Urinary bladder (tissue), 4 donors: Measurements from ENCODE around the gene PLEKHM3. TPM values are rescaled to one million over a fixed set of nuclear protein-coding genes. Genes with fewer than 3 reads are reported as not detected.

ENCODE experiments used
- DNase-seq: peaks from one replicate; pipeline ENCODE4 v3.0.0-alpha.2; 2015; ENCODE audit errors: extremely low spot score
- H3K27ac ChIP-seq: one replicate; pipeline ENCODE4 v1.5.1; 2013; ENCODE audit warnings: low read depth, mild to moderate bottlenecking, moderate library complexity
- H3K36me3 ChIP-seq: one replicate; pipeline ENCODE4 v1.6.1; 2013; ENCODE audit warnings: mild to moderate bottlenecking, moderate library complexity; ENCODE audit not compliant: insufficient read depth
- H3K4me1 ChIP-seq: one replicate; pipeline ENCODE4 v1.6.1; 2013; ENCODE audit warnings: mild to moderate bottlenecking, moderate library complexity; ENCODE audit not compliant: insufficient read depth
- H3K4me3 ChIP-seq: one replicate; pipeline ENCODE4 v1.5.1; 2013; ENCODE audit warnings: low read depth, low read length
- WGBS: extraction: QIAGEN DNeasy Blood & Tissue Kit; methylation state at CpG from one replicate; pipeline ENCODE4 v1.1.7; 2013; 5-methylcytosine and 5-hydroxymethylcytosine counted together
- polyA plus RNA-seq: library from polyadenylated mRNA; stranded (reverse); fragments of 200-250 nt; gene quantifications from one replicate; pipeline ENCODE4 v1.2.3, GENCODE V29; 2013
- total RNA-seq: library from RNA; depleted of rRNA; stranded (reverse); fragments of >200 nt; gene quantifications from one replicate; pipeline ENCODE4 v1.2.3, GENCODE V29; 2014
- donor health status: healthy with polysubstance abuse.
- donor health status: healthy.

Gene PLEKHM3
- total and polyA plus RNA-seq, 2 donors: 5.7 to 30.1 TPM

DNA sequence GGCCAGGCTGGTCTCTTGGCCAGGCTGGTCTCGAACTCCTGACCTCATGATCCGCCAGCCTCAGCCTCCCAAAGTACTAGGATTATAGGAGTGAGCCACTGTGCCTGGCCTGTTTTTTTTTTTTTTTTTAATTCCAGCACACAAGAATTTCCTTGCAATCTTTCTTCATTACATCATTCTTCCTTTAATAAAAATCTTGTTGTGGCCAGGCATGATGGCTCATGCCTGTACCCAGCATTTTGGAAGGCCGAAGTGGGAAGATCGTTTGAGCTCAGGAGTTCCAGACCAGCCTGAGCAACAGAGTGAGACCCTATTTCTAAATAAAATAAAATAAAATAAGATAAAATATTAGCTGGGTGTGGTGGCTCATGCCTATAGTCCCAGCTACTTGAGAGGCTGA lies 21.4 kb upstream of the PLEKHM3 start:
- H3K4me3 ChIP-seq: no peak overlapping the region
- no peak overlapping the region for H3K27ac ChIP-seq
- DNase-seq: no peak
- no peaks in the 10 kb centered on the region for H3K36me3 ChIP-seq
- H3K4me1 ChIP-seq: no peaks in the 10 kb centered on the region
- 79% methylated on average over 4 of the region's 4 CpGs for WGBS

DNA sequence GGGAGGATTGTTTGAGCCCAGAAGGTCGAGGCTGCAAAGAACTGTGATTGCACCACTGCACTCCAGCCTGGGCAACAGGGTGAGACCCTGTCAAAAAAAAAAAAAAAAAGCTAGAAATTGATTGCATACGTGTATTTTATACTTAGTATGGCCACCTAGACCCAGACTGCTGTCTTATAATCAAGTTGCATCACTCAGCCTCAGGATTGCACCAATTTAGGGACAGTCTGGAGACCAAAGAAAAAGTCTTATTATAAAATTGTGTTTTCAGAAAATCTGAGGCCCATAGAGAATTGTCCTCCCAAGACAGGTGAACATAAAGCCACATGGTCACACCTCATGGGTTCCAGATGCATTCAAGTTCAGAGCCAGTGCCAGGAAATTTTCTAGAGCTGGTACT lies 17.1 kb upstream of the PLEKHM3 start:
- H3K27ac ChIP-seq: no peak overlapping the region
- no peak for DNase-seq
- no peaks in the 10 kb centered on the region for H3K4me1 ChIP-seq
- H3K36me3 ChIP-seq: no peaks in the 10 kb centered on the region
- 92% methylated on average over 2 of the region's 2 CpGs for WGBS
- H3K4me3 ChIP-seq: no peak overlapping the region

- 70% methylated on average over 3 of the region's 3 CpGs for WGBS
Measured at GRCh38 chr2:208042041-208042440, 16.7 kb upstream of the PLEKHM3 start.

DNA sequence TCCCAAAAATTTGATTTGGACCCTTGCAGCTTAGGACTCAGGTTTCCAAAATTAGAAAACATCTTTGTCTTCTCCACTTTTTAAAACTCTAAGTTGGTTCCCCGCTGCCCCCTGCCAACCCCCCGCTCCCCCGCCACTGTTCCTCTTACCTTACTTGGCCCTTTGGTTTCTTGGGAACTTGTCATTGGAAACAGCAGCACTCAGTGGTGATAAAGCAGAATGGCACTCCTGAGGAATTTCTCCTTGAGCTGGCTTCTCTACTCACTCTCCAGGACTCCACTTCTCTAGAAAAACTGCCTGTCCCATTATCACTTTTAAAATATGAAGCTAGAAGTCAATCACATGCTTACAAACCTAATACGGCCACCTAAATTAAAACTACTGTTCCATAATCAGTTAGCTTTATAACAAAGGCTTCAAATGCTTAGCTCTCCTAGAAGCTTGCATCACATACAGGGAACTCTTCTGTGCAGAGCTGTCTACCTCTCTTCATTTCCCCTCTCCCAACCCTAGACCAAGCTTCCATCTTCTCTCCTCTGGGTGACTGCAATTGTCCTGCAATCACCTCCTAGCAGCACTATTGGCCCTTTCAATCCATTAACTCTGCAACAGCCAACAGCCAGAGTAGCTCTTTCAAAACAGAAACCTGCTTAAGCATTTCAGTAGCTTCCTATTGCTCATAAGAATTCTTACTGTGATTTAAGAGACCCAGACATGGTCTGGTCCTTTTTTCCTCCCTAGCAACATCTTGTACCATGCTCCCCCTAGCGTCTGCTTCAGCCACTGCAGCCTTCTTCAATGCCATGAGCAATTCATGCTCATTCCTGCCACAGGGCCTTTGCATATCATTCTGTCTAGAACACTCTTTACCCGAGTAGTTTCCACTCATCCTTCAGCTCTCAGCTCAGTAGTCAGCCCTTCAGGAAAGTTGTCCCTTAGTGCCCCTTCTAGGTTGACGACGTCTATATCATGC lies 15.2 kb upstream of the PLEKHM3 start:
- H3K4me3 ChIP-seq: no peak overlapping the region
- H3K4me1 ChIP-seq: no peaks in the 10 kb centered on the region
- H3K36me3 ChIP-seq: no peaks in the 10 kb centered on the region
- no peak for DNase-seq
- H3K27ac ChIP-seq: no peak overlapping the region
- 37% methylated on average over 8 of the region's 8 CpGs for WGBS

More at GRCh38 chr2:208042041-208042440, 16.7 kb upstream of the PLEKHM3 start:
- no peak overlapping the region for H3K4me3 ChIP-seq
- no peaks in the 10 kb centered on the region for H3K36me3 ChIP-seq
- no peak for DNase-seq
- H3K27ac ChIP-seq: no peak overlapping the region
- no peaks in the 10 kb centered on the region for H3K4me1 ChIP-seq

- H3K4me3 ChIP-seq: no peak overlapping the region
- no peak overlapping the region for H3K27ac ChIP-seq
- 69% methylated on average over 12 of the region's 12 CpGs for WGBS
- no peaks in the 10 kb centered on the region for H3K36me3 ChIP-seq
- no peak for DNase-seq
- H3K4me1 ChIP-seq: no peaks in the 10 kb centered on the region
Measured at GRCh38 chr2:208039376-208040110, 14.2 kb upstream of the PLEKHM3 start.

DNA sequence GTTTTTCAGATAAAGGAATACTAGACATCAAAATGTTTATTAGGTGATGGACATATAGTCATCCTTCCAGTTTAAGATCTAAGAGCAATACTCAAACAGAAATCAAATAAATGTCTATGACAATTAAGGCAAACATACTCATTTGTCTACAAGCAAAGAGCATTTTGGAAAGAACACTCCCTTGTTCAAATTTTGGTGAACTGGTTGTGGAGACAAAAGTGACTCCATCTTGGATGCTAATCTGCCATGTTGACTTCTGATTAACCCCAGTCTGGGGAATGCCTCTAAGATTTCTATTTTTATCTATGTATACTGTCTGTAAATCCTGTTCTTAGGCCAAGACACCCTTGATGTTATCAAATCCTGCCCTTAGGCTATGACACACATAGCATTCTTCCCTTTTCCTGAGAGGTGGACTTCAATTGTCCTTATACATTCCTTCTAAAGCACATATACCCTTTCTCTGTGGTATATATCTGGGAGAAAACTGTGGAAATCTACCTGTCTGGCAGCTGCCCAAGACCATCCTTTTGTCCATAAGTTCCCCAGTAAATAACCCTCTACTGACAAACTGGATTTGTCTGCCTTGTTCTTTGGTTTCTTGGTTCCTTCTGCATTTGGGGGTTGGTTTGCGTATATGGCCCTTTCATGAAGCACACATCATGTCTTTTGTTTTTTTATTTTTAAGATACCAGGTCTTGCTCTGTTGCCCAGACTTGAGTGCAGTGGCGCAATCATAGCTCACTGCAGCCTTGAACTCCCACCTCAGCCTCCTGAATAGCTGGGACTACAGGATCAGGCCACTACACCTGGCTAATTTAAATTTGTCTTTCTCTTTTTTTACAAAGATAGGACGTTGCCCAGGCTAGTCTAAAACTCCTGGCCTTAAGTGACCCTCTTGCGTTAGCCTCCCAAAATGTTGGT lies 12.5 kb upstream of the PLEKHM3 start:
- Histone ChIP-seq H3K27ac (no peak overlapping the region), H3K4me3 (no peak overlapping the region), H3K4me1 (no peaks in the 10 kb centered on the region), H3K36me3 (no peaks in the 10 kb centered on the region)
- no peak for DNase-seq
- 80% methylated on average over 4 of the region's 4 CpGs for WGBS

- no peaks in the 10 kb centered on the region for H3K36me3 ChIP-seq
- 49% methylated on average over 4 of the region's 4 CpGs for WGBS
- H3K4me3 ChIP-seq: no peak overlapping the region
- no peak for DNase-seq
- no peaks in the 10 kb centered on the region for H3K4me1 ChIP-seq
- no peak overlapping the region for H3K27ac ChIP-seq
Measured at GRCh38 chr2:208036357-208036756, 11.0 kb upstream of the PLEKHM3 start.

GRCh38 chr2:208034503-208035140 lies 9.3 kb upstream of the PLEKHM3 start:
- whole genome bisulfite sequencing: 87% methylated on average over 4 of the region's 4 CpGs
- H3K36me3 ChIP-seq: no peaks in the 10 kb centered on the region
- DNase-seq: no peak
- no peak overlapping the region for H3K27ac ChIP-seq
- H3K4me1 ChIP-seq: no peaks in the 10 kb centered on the region
- H3K4me3 ChIP-seq: no peak overlapping the region

DNA sequence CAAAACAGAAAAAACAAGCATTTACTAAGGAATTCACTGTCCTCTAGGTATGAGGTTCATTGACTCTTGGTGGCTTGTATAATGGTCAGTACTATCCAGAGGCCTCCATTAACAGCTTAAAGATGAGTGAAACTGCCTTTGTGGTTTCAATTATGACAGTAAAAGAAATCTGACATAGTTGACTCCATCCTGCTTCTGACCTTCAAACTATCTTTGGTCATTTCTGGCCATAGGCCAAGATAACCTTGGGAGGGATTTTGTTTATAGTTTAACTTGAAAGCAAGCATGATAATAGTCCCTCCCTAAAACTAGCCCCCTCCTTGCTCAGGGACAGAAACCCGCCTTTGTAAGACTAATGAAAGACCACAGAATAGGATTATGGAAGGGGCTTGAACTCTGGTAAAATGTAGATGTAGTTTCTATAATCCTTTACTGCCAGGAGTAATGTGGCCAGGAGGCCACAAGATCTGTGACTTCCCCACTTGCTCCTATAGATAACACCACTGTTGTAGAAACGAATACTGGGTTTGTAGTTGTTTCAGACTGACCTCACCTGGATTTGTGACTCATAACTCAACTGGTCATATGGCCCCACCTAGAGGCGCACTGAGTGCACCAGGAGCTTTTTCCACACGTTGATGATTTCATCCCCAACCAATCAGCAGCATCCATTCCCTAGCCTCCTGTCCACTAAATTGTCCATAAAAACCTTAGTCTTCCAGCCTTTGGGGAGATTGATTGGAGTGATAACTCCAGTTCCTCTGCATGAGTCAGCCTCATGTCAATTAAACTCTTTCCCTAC lies 8.6 kb upstream of the PLEKHM3 start:
- H3K36me3 ChIP-seq: no peaks in the 10 kb centered on the region
- H3K4me3 ChIP-seq: no peak overlapping the region
- no peak overlapping the region for H3K27ac ChIP-seq
- WGBS: 55% methylated on average over 4 of the region's 4 CpGs
- no peak for DNase-seq
- H3K4me1 ChIP-seq: no peaks in the 10 kb centered on the region

GRCh38 chr2:208031608-208032019 lies 6.3 kb upstream of the PLEKHM3 start:
- WGBS: 55% methylated on average over 7 of the region's 7 CpGs
- no peaks in the 10 kb centered on the region for H3K4me1 ChIP-seq
- H3K36me3 ChIP-seq: no peaks in the 10 kb centered on the region
- no peak overlapping the region for H3K27ac ChIP-seq
- DNase-seq: no peak
- H3K4me3 ChIP-seq: no peak overlapping the region

- peaks cover 3% of the 10 kb centered on the region for H3K36me3 ChIP-seq
- 53% methylated on average over 10 of the region's 10 CpGs for WGBS
- peak overlapping the region; percentile 33 for H3K27ac ChIP-seq
- no peak for DNase-seq
- H3K4me3 ChIP-seq: peak overlapping the region; percentile 96
- H3K4me1 ChIP-seq: no peaks in the 10 kb centered on the region
Measured at GRCh38 chr2:208025814-208026184, 472 bp upstream of the PLEKHM3 start.

GRCh38 chr2:208024091-208024490 lies 1.2 kb downstream of the PLEKHM3 start:
- no peak for DNase-seq
- Histone ChIP-seq H3K27ac (no peak overlapping the region), H3K36me3 (peaks cover 3% of the 10 kb centered on the region), H3K4me3 (no peak overlapping the region), H3K4me1 (no peaks in the 10 kb centered on the region)
- 95% methylated on average over 3 of the region's 3 CpGs for WGBS
